ENCODE measurements around the gene EPS15. TPM values are rescaled to one million over a fixed set of nuclear protein-coding genes. Genes with fewer than 3 reads are reported as not detected.

The EPS15 gene
- total RNA-seq, 1 experiment from 2014 or later: 37.1 TPM

- TF ChIP-seq TP53 (CRISPR knock-in tag; IDR thresholded peaks at IDR 0.05) (no peak), ETV6 (CRISPR knock-in tag; IDR thresholded peaks at IDR 0.05) (no peak)
These were observed 133.3 kb downstream of the EPS15 start (continued) for GRCh38 chr1:51385776-51386175.

DNA sequence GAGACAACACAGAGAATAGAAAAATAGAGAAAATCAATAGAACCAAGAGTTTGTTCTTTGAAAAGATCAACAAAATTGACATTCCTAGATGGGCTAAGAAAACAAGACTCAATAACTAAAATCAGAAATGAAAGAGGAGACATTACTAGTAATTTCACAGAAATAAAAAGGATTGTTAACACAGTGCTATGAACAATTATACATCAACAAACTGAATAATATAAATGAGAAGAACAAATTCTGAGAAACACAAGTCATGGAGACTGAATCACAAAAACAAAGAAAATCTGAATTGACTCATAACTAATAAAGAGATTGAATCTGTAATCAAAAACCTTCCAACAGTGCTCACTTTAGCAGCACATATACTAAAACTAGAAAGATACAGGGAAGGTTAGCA, 137.1 kb downstream of the EPS15 start:
- ATAC-seq: no peak
- peaks cover 69% of the 10 kb centered on the region for H3K36me3 Mint-ChIP-seq
- no peak for DNase-seq (ENCODE audit: low spot score)
- TF ChIP-seq, protein P1, sequence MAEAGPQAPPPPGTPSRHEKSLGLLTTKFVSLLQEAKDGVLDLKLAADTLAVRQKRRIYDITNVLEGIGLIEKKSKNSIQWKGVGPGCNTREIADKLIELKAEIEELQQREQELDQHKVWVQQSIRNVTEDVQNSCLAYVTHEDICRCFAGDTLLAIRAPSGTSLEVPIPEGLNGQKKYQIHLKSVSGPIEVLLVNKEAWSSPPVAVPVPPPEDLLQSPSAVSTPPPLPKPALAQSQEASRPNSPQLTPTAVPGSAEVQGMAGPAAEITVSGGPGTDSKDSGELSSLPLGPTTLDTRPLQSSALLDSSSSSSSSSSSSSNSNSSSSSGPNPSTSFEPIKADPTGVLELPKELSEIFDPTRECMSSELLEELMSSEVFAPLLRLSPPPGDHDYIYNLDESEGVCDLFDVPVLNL (CRISPR knock-in tag; IDR thresholded peaks at IDR 0.05; ENCODE audit: borderline replicate concordance, low read depth): no peak
- no peak for TF ChIP-seq TCF7 (CRISPR knock-in tag; IDR thresholded peaks at IDR 0.05; ENCODE audit: low read depth)
- no peak for TF ChIP-seq ZNF232 (CRISPR knock-in tag; IDR thresholded peaks at IDR 0.05)
- no peak for TF ChIP-seq USF1 (CRISPR knock-in tag; IDR thresholded peaks at IDR 0.05)
- no peak for TF ChIP-seq FOXP1 (CRISPR knock-in tag; IDR thresholded peaks at IDR 0.05; ENCODE audit: borderline replicate concordance)
- no peak for TF ChIP-seq ZNF121 (CRISPR knock-in tag; IDR thresholded peaks at IDR 0.05)
- TF ChIP-seq ZMAT4 (CRISPR knock-in tag; IDR thresholded peaks at IDR 0.05): no peak
- peaks cover 46% of the 10 kb centered on the region for H3K9me3 Mint-ChIP-seq
- CTCF ChIA-PET: no interaction called here
- H3K4me3 Mint-ChIP-seq: no peak overlapping the region
- 0 out of 2 replicates have a peak, but pooled peaks cover 2% of the 10 kb centered on the region for H3K4me1 Mint-ChIP-seq
- POLR2A ChIA-PET: no interaction called here
- H3K27ac Mint-ChIP-seq: no peak overlapping the region
- H3K27me3 Mint-ChIP-seq (ENCODE audit: low read depth): peaks cover 3% of the 10 kb centered on the region; the same call in 1 of the 2 replicates

DNA sequence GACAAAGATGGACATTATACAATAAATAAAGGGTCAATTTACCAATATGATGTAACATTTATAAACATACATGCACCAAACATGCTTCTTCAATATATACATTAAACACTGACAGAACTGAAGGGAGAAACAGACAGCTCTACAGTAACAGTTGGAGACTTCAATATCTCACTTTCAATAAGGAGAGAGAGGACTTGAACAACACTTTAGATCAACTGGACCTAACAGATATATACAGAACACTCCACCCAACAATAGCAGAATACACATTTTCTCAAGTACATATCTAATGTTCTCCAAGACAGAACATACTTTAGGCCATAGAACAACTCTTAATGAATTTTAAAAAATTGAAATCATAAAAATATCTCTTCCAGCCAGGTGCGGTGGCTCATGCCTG, 138.1 kb downstream of the EPS15 start:
- ChIA-PET CTCF (no interaction called here), POLR2A (no interaction called here)
- H3K36me3 Mint-ChIP-seq: peaks cover 61% of the 10 kb centered on the region
- H3K27me3 Mint-ChIP-seq (ENCODE audit: low read depth): no peaks in the 10 kb centered on the region
- H3K27ac Mint-ChIP-seq: no peak overlapping the region
- H3K4me3 Mint-ChIP-seq: no peak overlapping the region
- DNase-seq (ENCODE audit: low spot score) (no peak), ATAC-seq (no peak)
- TF ChIP-seq PRDM15 (CRISPR knock-in tag; IDR thresholded peaks at IDR 0.05) (no peak), IRF2 (CRISPR knock-in tag; IDR thresholded peaks at IDR 0.05; ENCODE audit: borderline replicate concordance, low read depth) (no peak), ZNF425 (CRISPR knock-in tag; conservative IDR thresholded peaks at IDR 0.05) (no peak), RORB (CRISPR knock-in tag; IDR thresholded peaks at IDR 0.05) (no peak), JAZF1 (CRISPR knock-in tag; IDR thresholded peaks at IDR 0.05) (no peak), ELF4 (CRISPR knock-in tag; IDR thresholded peaks at IDR 0.05; ENCODE audit: low read depth) (no peak), ZNF396 (CRISPR knock-in tag; IDR thresholded peaks at IDR 0.05; ENCODE audit: borderline replicate concordance) (no peak), NR1H2 (CRISPR knock-in tag; IDR thresholded peaks at IDR 0.05) (no peak), JUN (CRISPR knock-in tag; IDR thresholded peaks at IDR 0.05) (no peak)
- TF ChIP-seq, protein P1 (CRISPR knock-in tag; IDR thresholded peaks at IDR 0.05; ENCODE audit: borderline replicate concordance, low read depth): no peak
- TF ChIP-seq, protein P2, sequence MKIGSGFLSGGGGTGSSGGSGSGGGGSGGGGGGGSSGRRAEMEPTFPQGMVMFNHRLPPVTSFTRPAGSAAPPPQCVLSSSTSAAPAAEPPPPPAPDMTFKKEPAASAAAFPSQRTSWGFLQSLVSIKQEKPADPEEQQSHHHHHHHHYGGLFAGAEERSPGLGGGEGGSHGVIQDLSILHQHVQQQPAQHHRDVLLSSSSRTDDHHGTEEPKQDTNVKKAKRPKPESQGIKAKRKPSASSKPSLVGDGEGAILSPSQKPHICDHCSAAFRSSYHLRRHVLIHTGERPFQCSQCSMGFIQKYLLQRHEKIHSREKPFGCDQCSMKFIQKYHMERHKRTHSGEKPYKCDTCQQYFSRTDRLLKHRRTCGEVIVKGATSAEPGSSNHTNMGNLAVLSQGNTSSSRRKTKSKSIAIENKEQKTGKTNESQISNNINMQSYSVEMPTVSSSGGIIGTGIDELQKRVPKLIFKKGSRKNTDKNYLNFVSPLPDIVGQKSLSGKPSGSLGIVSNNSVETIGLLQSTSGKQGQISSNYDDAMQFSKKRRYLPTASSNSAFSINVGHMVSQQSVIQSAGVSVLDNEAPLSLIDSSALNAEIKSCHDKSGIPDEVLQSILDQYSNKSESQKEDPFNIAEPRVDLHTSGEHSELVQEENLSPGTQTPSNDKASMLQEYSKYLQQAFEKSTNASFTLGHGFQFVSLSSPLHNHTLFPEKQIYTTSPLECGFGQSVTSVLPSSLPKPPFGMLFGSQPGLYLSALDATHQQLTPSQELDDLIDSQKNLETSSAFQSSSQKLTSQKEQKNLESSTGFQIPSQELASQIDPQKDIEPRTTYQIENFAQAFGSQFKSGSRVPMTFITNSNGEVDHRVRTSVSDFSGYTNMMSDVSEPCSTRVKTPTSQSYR (CRISPR knock-in tag; IDR thresholded peaks at IDR 0.05): no peak
- H3K4me1 Mint-ChIP-seq: 0 out of 2 replicates have a peak, but pooled peaks cover 2% of the 10 kb centered on the region
- H3K9me3 Mint-ChIP-seq: peaks cover 36% of the 10 kb centered on the region
